Left hindlimb (tissue), 1 donor: ENCODE results near the gene LMNTD2.
A peak's percentile ranks its signal among the peaks of the same experiment; 100 is the strongest.

Experiments used
- DNase-seq: peaks from one replicate; pipeline ENCODE4 v3.0.0-alpha.2; 2018

The LMNTD2 gene

DNA sequence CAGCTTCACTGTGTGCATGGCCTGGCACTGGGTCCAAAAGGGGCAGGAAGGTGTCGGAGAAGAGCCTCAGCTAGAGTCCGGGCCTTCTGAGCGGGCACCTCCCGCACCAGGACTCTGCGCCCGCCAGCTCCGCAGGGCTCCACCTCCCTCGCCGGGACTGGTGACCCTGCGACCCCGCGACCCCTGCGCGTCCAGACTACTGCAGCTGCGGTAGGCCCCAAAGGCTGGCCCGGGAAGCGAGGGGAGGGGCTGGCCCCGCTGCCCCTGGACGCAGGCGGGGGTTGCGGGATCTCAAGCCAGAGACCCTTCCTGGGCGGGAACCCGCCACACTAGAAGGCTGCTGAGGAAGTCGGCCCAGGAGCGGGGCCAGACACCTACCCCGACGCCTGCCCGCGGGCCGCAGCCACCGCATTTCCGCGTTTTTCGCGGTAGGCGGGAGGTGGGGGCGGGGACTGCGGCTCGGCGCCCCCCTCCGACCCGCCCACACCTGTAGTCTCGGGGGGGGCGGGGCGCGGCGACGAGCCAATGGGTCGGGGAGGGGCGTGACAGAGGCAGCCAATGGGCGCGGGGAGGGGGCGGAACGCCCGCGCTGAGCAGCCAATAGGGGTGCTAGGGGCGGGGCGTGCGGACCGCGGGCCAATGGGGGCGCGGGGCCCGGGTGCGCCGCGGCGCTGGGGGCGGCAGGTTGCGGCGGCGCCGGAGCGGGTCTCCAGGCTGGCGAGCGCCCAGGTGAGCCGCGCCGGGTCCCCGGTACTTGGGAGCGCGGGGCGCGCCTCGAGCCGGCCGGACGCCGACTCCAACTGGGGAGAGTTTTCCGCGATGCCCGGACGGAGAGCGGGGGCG lies at the start of gene LMNTD2, which contains the start of gene RASSF7:
TSS of gene LMNTD2 (minus strand) at position 434 of the 843 bp plus-strand sequence. CDS start at position 412, 22 bp downstream.
TSS of gene RASSF7 (plus strand) at position 666 of the 843 bp plus-strand sequence. CDS start 799 bp downstream, outside the sequence.
- DNase-seq: peak; percentile 90

DNA sequence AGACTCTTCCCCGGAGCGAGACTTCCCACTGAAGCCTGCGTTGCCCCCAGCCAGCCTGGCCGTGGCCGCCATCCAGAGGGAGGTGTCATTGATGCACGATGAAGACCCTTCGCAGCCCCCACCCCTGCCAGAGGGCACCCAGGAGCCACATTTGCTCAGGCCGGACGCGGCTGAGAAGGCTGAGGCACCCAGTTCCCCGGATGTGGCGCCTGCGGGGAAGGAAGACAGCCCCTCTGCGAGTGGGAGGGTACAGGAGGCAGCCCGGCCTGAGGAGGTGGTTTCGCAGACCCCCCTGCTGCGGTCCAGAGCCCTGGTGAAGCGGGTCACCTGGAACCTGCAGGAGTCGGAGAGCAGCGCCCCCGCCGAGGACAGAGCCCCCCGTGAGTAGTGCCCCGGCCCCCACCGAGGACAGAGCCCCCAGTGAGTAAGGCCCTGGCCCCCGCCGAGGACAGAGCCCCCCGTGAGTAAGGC lies 48.8 kb upstream of the LMNTD2 start:
- no peak for DNase-seq

DNA sequence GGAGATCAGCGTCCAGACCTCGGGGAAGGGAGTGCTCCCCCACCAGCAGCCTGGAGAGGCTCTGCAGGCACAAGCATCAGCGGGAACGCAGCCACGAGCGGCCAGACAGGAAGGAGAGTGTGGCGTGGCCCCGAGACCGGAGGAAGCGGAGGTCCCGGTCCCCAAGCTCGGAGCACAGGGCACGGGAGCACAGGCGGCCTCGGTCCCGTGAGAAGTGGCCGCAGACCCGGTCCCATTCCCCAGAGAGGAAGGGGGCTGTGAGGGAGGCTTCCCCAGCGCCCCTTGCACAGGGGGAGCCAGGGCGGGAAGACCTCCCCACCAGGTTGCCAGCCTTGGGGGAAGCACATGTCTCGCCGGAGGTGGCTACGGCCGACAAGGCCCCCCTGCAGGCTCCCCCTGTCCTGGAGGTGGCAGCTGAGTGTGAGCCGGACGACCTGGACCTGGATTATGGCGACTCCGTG lies 48.3 kb upstream of the LMNTD2 start:
- DNase-seq: no peak

GRCh38 chr11:607971-608659 lies 47.6 kb upstream of the LMNTD2 start:
- no peak for DNase-seq

DNA sequence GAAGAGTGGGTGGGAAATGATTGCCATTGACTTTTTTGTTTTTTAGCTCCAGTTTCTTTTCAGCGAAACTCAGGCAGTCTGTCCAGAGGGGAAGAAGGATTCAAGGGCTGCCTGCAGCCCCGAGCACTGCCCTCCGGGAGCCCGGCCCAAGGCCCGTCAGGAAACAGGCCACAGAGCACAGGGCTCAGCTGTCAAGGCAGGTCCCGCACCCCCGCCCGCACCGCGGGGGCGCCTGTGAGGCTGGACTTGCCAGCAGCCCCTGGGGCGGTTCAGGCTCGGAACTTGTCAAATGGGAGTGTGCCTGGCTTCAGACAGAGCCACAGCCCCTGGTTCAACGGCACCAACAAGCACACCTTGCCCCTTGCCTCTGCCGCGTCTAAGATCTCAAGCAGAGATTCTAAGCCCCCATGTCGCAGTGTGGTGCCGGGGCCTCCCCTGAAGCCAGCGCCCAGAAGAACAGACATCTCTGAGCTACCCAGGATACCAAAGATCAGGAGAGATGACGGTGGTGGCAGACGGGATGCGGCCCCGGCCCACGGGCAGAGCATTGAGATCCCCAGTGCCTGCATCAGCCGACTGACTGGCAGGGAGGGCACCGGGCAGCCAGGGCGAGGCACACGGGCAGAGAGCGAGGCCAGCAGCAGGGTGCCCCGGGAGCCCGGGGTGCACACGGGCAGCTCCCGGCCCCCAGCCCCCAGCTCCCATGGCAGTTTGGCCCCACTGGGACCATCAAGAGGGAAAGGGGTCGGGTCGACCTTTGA lies 46.7 kb upstream of the LMNTD2 start:
- DNase-seq: no peak

GRCh38 chr11:606245-606644 lies 45.7 kb upstream of the LMNTD2 start:
- DNase-seq: no peak

GRCh38 chr11:605286-606129 lies 45.0 kb upstream of the LMNTD2 start:
- no peak for DNase-seq

DNA sequence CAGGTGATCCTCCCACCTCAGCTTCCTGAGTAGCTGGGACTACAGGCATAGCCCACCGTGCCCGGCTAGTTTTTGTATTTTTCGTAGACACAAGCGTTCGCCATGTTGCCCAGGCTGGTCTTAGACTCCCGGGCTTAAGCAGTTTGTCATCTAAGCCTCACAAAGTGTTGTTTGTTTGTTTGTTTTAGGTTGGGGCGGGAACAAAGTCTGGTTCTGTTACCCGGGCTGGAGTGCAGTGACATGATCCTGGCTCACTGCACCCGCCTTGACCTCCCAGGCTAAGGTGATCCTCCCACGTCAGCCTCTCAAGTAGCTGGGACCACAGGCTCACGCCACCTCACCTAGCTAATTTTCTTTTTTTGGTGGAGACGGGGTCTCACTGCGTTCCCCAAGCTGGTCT lies 42.6 kb upstream of the LMNTD2 start:
- no peak for DNase-seq

DNA sequence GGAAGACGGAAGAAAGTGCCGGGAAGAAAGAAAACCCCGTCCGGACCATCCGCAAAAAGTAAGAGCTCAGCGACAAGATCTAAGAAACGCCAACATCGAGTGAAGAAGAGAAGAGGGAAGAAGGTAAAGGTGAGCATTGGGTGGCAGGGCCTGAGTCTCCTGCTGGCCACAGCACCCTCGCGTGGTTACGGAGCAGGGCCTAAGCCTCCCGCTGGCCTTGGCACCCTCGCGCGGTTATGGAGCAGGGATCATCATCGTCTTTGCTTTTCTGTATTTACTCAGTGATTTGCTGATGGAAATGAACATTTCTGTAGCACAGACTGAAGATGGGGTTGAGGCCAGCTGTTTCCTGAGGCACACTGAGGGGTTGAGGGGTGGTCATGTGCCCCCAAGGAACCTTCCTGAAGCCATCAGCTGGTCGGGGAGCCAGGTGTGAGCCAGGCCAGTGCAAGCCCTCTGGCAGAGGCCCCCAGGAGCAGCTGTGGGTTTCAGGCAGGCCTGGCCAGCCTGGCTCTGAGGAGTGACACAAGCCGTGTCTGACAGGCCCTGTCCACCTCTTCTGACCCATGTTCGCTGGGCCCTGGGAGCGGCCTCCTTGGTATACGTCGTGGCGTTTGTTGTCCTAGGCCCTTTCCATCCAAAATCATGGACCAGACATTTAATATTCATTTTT lies 41.2 kb upstream of the LMNTD2 start:
- no peak for DNase-seq

- DNase-seq: no peak
These were observed 37.6 kb upstream of the LMNTD2 start for GRCh38 chr11:598005-598680.

DNA sequence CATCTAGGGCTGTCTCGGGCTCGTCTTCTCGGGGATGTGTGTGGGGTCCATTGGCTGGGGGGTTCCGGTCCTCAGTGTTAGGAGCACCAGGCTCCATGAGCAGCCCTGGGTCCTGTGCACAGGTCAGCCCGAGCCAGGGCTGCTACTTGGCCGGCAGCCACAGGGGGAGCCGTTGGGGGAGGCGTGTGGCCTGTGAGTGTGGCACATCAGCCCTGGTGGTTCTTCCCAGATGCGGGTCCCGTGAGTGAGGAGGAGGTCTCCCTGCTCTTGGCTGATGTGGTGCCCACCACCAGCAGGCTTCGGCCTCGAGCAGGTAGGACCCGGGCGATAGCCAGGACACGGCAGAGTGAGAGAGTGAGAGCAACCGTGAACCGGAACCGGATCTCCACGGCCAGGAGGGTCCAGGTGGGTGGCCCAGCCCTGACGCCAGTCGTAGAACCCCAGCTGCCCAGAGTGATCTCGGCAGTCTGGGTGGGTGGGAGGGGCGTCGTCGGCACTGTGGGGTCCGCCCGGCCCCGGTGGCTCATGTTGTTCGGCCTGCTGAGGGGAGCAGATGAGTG lies 36.7 kb upstream of the LMNTD2 start:
- no peak for DNase-seq

DNA sequence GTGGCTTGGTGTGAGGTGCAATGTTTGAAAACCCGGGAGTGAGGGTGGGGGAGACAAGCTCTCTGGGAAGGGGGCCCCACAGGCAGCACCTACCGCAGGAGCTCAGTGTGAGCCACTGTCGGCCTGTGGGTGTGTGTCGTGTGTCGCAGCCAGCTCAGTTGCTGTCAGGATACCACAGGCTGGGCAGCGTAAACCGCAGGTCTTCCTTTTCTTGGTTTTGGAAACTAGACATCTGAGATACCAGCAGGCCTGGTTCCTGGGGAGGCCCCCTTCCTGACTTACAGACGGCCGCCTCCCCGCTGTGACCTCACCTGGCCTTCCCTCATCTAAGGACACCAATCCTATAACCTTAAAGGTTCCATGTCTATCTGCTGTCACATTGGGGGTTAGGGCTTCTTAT lies 35.8 kb upstream of the LMNTD2 start:
- DNase-seq: no peak

- no peak for DNase-seq
These were observed 34.9 kb upstream of the LMNTD2 start for GRCh38 chr11:595400-595799.

GRCh38 chr11:593347-593746 lies 32.8 kb upstream of the LMNTD2 start:
- DNase-seq: no peak

DNA sequence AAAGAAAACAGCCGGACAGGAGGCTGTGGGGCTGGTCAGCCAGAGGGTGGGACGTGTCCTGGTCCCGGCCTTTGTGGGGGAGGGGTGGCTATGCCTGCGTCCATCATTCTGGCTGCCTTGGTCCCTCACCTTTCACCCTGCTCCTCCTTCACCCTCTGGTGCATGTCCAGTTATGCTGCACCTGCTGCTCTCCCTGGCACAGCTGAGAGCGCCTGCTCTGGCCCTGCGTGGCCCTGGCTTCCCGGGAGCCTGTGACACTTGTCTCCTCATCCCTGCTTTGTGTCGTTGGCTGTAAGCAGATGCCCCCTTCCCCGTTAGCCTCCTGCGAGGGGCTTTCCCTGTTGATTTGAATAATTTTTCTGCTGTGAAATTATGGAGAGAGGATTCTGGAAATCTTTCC lies 32.4 kb upstream of the LMNTD2 start:
- no peak for DNase-seq

DNA sequence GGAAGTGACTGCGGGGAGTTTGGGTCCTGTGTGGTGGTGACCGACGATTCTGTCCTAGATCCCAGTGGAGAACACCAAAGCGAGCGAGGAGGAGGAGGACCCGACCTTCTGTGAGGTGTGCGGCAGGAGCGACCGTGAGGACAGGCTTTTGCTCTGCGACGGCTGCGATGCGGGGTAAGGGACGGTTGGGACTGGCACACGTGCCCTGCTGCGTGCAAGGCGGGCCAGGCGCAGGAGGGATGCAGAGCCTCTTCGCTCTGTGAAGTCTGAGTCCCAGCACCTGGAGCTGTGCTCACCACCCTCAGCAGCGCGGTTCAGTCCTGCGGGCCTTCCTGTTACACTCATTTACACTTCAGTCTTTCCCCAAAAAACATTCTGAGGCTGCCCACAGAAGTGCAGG lies 32.0 kb upstream of the LMNTD2 start:
- no peak for DNase-seq

GRCh38 chr11:590997-591396 lies 30.5 kb upstream of the LMNTD2 start:
- DNase-seq: no peak

- DNase-seq: no peak
These were observed 29.3 kb upstream of the LMNTD2 start for GRCh38 chr11:589798-590197.

DNA sequence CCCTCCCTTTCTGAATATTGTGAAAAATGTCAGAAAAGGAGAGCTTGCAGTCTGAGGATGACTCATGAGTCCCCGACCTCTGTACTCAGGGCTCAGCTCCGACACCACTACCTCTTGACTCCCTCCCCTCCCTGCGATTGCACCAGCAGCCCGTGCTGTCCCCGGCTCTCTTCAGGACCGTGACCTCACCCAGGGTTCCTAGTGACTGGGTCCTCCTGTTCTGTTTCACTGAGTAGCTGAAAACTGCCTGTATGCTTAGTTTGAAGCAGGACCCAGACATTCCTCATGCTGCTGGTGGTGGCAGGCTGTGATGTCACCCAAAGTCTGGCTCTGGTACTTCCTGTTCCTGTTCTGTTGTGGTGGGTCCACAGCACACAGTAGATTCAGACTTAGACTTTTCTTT lies 27.4 kb upstream of the LMNTD2 start:
- DNase-seq: no peak

DNA sequence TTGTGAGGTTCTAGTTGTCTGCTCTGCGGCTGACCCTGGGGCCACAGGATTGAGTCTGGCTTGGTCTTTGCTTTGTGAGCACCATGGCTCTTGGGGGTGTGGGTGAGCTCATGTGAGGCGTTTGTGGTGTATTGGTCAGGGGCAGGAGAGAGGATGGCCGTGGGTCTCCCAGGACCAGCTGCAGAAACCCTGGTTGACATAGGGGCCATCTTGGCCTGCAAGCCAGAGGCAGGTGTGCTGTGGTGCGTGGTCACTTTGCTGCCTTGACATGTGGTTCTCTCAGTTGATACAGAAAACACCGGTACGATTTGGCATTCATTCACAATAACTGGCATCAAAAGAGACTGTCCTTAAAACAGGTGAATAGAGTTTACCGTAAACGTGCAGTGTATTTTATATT lies 27.0 kb upstream of the LMNTD2 start:
- DNase-seq: no peak
